Left ventricle myocardium inferior (tissue), 1 donor: Measurements from ENCODE around the gene C9orf40. TPM values are rescaled to one million over a fixed set of nuclear protein-coding genes. Genes with fewer than 3 reads are reported as not detected.

ENCODE experiments used
- DNase-seq: peaks from one replicate; pipeline ENCODE4 v3.0.0-alpha.2; 2020
- H3K27ac ChIP-seq: fragments of 200-600 bp; replicated peaks from 2 replicates; pipeline ENCODE4 v1.8.0; 2021
- H3K27me3 ChIP-seq: fragments of 200-600 bp; 2 replicates; pipeline ENCODE4 v1.8.0; 2021; ENCODE audit warnings: low read depth
- H3K36me3 ChIP-seq: fragments of 200-600 bp; 2 replicates; pipeline ENCODE4 v1.8.0; 2021
- H3K4me1 ChIP-seq: fragments of 200-600 bp; 2 replicates; pipeline ENCODE4 v1.8.0; 2021
- H3K4me3 ChIP-seq: fragments of 200-600 bp; 2 replicates; pipeline ENCODE4 v1.8.0; 2021; ENCODE audit warnings: mild to moderate bottlenecking, moderate library complexity
- H3K9me3 ChIP-seq: fragments of 200-600 bp; replicated peaks from 2 replicates; pipeline ENCODE4 v1.8.0; 2021
- CTCF ChIP-seq: fragments of 200-600 bp; IDR thresholded peaks from 2 replicates; pipeline ENCODE4 v1.8.0; 2021; ENCODE audit warnings: antibody characterized with exemption, mild to moderate bottlenecking, borderline replicate concordance
- intact Hi-C: fragments of 100-400 bp; cut with micrococcal nuclease; formaldehyde crosslinking; loops from one replicate; pipeline ENCODE4 v1.11.0; 2022
- total RNA-seq: library from RNA; stranded (reverse); fragmentation: NEBNext Ultra II Directional; extraction: Animal tissue kit (Norgen Biotek cat#: 25700); gene quantifications from one replicate; pipeline ENCODE4 v1.2.1, GENCODE V29; 2021
- donor health status: DM: no; HTN: yes; CAD: no; lungs with severe emphysema.

The C9orf40 gene
- total RNA-seq, 1 donor from 2014 or later = 2.0 TPM

DNA sequence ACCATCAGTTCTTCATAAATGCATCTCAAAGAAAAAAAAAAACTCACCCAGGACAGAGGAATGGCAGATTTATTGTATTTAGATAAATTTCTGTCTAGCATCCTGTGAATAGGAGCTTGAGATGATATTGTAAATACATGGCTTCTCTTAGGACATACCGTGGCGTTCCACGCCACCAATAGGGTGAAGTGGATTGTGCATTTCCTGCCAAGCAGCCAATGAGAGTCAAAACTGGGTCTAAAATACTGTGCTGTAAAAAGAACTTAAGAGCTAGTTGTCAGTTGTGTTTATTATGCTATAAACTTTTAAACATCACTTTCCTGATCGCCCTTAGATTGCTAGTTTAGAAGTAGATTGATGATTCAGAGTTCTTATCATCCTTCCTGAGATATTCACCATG is 44.0 kb downstream of the C9orf40 start:
- Histone ChIP-seq H3K4me1 (no peaks in the 10 kb centered on the region), H3K4me3 (no peak overlapping the region), H3K27ac (no peak overlapping the region), H3K36me3 (no peaks in the 10 kb centered on the region), H3K27me3 (peaks cover 8% of the 10 kb centered on the region), H3K9me3 (peaks cover 26% of the 10 kb centered on the region)
- DNase-seq = no peak
- intact Hi-C loops = no loop called here
- TF ChIP-seq CTCF = no peak

DNA sequence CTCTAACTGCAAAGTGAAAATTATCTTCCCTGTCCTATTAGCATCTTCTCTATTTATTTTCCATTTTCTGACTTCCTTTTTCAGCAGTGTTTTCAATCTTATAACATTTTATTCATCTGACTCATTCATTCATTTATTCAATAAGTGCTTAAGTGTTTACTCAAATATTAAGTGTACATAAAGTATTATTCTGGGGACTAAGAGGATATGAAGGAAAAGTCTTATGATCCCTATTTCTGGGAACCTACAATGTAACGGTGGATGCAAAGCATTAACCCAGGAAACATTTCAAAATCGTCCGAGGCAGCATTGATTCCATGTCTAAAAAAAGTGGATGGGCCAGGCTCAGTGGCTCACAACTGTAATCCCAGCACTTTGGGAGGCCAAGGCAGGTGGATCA is 45.6 kb downstream of the C9orf40 start:
- Histone ChIP-seq H3K4me1 (no peaks in the 10 kb centered on the region), H3K27ac (no peak overlapping the region), H3K9me3 (peaks cover 11% of the 10 kb centered on the region), H3K36me3 (no peaks in the 10 kb centered on the region), H3K4me3 (no peak overlapping the region), H3K27me3 (peaks cover 8% of the 10 kb centered on the region)
- TF ChIP-seq CTCF = no peak
- intact Hi-C loops = no loop called here
- DNase-seq = no peak

DNA sequence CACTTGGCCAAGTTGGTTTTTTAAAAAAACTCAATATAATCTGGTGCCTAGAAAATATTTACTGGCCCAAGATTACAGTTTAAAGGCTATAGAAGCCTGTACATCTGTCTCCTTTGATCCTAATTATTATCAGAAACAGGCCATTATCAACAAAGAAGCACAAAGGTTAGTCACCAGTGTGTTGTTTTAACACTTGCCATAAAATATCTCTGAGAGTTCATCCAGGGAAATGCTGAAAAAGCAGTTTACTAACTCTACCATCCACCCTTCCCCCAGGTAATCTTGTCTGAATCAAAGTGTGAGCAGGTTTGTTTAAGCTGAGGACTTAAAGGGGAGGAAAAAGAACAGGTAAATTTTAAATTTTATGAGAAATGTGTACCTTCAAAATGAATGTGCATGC is 51.7 kb downstream of the C9orf40 start:
- H3K9me3 ChIP-seq = no peaks in the 10 kb centered on the region
- no peak overlapping the region for H3K4me3 ChIP-seq
- no peak for TF ChIP-seq CTCF
- H3K36me3 ChIP-seq = no peaks in the 10 kb centered on the region
- H3K4me1 ChIP-seq = no peaks in the 10 kb centered on the region
- peaks cover 16% of the 10 kb centered on the region for H3K27me3 ChIP-seq
- intact Hi-C loops = no loop called here
- no peak for DNase-seq
- no peak overlapping the region for H3K27ac ChIP-seq

Other genes starting within 250 kb of the C9orf40 start
- gene TRPM6, start 65.0 kb downstream of the C9orf40 start, total RNA-seq = 0.30 TPM
- gene CARNMT1, start 75.4 kb upstream of the C9orf40 start, total RNA-seq = 11.7 TPM
- 13.8 TPM for gene NMRK1, start 135.2 kb upstream of the C9orf40 start, total RNA-seq
- 18.9 TPM for gene OSTF1, start 135.6 kb upstream of the C9orf40 start, total RNA-seq